Neural progenitor cell (in vitro differentiated cells): Measurements from ENCODE around the gene CACFD1.

Experiments used
- CTCF ChIP-seq: fragments of 200-600 bp; sonication (generic); IDR thresholded peaks from 2 replicates; pipeline ENCODE4 v1.5.1; 2017; ENCODE audit warnings: antibody characterized with exemption, mild to moderate bottlenecking
- EZH2 ChIP-seq: fragments of 200-600 bp; sonication (generic); IDR thresholded peaks from 2 replicates; pipeline ENCODE4 v1.6.1; 2017; ENCODE audit warnings: antibody characterized with exemption, mild to moderate bottlenecking, moderate library complexity
- EZH2phosphoT487 ChIP-seq: fragments of 200-600 bp; sonication (generic); IDR thresholded peaks from 2 replicates; pipeline ENCODE4 v1.6.1; 2017; ENCODE audit warnings: antibody characterized with exemption

GRCh38 chr9:133491656-133491925 lies 31.8 kb downstream of the CACFD1 start:
- TF ChIP-seq CTCF (no peak), EZH2 (no peak), EZH2phosphoT487 (no peak)
